A549 (cell line): ENCODE measurements around the gene POU3F3.

Experiments used
- BHLHE40 ChIP-seq: IDR thresholded peaks from 2 replicates; pipeline ENCODE4 v1.6.1; 2012; ENCODE audit warnings: low read depth, low read length, inconsistent platforms
- CEBPB ChIP-seq, 2 experiments: fragments of >200 bp in 1 of 2; sonication (Bioruptor Twin) in 1 of 2; formaldehyde crosslinking in 1 of 2; IDR thresholded peaks; 2 replicates each; pipeline ENCODE4 v1.6.1; 2012 to 2016
- EHMT2 ChIP-seq: fragments of 200-600 bp; sonication (generic); IDR thresholded peaks from 2 replicates; pipeline ENCODE4 v1.6.1; 2016; ENCODE audit warnings: antibody characterized with exemption, low read depth, mild to moderate bottlenecking, moderate library complexity
- EP300 ChIP-seq, 2 experiments: fragments of >200 bp; sonication (Bioruptor Twin); formaldehyde crosslinking; IDR thresholded peaks; 2 replicates in 1 of 2; 3 replicates in 1 of 2; pipeline ENCODE4 v1.6.1; 2016 to 2017
- ESRRA ChIP-seq: fragments of 150-350 bp; IDR thresholded peaks from 2 replicates; pipeline ENCODE4 v1.6.1; 2014; ENCODE audit warnings: mild to moderate bottlenecking, low read length, borderline replicate concordance
- GATA3 ChIP-seq: IDR thresholded peaks from 2 replicates; pipeline ENCODE4 v1.6.1; 2012; ENCODE audit warnings: borderline replicate concordance
- JUN ChIP-seq, 2 experiments: fragments of >200 bp; sonication (Bioruptor Twin); formaldehyde crosslinking; IDR thresholded peaks; 2 replicates in 1 of 2; 3 replicates in 1 of 2; pipeline ENCODE4 v1.6.1; 2016 to 2017
- MAFK ChIP-seq: fragments of 450-650 bp; IDR thresholded peaks from 2 replicates; pipeline ENCODE4 v1.6.1; 2014; ENCODE audit not compliant: partially characterized antibody
- PBX3 ChIP-seq: IDR thresholded peaks from 2 replicates; pipeline ENCODE4 v1.6.1; 2012
- POLR2A ChIP-seq: IDR thresholded peaks from 2 replicates; pipeline ENCODE4 v1.6.1; 2012; ENCODE audit warnings: mild to moderate bottlenecking, low read length
- RCOR1 ChIP-seq: fragments of 150-350 bp; IDR thresholded peaks from 2 replicates; pipeline ENCODE4 v1.6.1; 2014; ENCODE audit warnings: antibody characterized with exemption, low read length, low read depth
- RFX5 ChIP-seq: fragments of 450-650 bp; IDR thresholded peaks from 2 replicates; pipeline ENCODE4 v1.7.1; 2014; ENCODE audit warnings: antibody characterized with exemption, mild to moderate bottlenecking, moderate library complexity
- TF ChIP-seq, protein P1 (sequence below): fragments of >200 bp; sonication (Bioruptor Twin); formaldehyde crosslinking; IDR thresholded peaks from 3 replicates; pipeline ENCODE4 v1.5.1; 2016
- TF ChIP-seq, protein P2 (sequence below): fragments of 200-600 bp; sonication (generic); IDR thresholded peaks from 2 replicates; pipeline ENCODE4 v1.6.1; 2016; ENCODE audit warnings: antibody characterized with exemption, mild to moderate bottlenecking, moderate library complexity

DNA sequence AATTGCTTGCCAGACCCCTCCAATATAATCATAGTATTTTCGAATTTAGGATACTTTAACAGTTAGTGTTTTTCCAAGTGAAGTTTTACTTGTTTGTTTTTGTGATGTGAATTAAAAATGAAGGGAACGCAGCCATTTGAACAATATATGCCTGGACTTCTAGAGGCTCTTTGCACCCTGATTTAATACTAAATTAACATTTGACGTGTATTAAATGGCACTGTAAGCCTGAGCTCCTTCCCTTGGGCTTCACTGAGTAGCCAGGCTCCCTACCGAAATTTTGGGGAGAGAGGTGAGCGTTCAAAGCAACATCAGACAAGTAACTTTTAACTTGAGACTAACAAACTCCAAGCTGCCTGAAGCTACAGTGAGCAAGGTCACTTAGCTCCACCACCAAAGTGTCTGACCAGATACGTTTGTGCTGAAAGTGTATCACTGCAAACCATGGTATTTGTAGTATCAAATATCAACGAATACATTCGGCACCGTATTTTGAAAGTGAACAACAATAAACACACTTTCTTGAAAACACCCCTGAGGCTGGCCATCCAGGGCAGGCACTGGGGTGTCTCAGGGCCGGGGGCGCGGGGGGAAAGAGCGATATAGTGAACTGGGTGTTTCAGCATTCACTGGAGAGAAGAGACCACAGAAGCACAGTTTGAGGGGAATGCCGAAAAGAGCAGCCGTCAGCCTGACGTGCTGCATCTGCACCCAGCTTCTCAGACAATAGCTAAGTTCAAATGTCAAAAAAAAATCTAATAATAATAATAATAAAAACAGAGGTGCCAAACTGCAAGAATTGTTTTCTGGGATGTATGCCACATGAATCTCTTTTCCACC lies 7.7 kb upstream of the POU3F3 start:
- TF ChIP-seq, protein P1, sequence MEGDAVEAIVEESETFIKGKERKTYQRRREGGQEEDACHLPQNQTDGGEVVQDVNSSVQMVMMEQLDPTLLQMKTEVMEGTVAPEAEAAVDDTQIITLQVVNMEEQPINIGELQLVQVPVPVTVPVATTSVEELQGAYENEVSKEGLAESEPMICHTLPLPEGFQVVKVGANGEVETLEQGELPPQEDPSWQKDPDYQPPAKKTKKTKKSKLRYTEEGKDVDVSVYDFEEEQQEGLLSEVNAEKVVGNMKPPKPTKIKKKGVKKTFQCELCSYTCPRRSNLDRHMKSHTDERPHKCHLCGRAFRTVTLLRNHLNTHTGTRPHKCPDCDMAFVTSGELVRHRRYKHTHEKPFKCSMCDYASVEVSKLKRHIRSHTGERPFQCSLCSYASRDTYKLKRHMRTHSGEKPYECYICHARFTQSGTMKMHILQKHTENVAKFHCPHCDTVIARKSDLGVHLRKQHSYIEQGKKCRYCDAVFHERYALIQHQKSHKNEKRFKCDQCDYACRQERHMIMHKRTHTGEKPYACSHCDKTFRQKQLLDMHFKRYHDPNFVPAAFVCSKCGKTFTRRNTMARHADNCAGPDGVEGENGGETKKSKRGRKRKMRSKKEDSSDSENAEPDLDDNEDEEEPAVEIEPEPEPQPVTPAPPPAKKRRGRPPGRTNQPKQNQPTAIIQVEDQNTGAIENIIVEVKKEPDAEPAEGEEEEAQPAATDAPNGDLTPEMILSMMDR: no peak
- TF ChIP-seq PBX3: no peak
- TF ChIP-seq BHLHE40: no peak
- TF ChIP-seq GATA3: no peak
- TF ChIP-seq RFX5: no peak
- TF ChIP-seq, protein P2, sequence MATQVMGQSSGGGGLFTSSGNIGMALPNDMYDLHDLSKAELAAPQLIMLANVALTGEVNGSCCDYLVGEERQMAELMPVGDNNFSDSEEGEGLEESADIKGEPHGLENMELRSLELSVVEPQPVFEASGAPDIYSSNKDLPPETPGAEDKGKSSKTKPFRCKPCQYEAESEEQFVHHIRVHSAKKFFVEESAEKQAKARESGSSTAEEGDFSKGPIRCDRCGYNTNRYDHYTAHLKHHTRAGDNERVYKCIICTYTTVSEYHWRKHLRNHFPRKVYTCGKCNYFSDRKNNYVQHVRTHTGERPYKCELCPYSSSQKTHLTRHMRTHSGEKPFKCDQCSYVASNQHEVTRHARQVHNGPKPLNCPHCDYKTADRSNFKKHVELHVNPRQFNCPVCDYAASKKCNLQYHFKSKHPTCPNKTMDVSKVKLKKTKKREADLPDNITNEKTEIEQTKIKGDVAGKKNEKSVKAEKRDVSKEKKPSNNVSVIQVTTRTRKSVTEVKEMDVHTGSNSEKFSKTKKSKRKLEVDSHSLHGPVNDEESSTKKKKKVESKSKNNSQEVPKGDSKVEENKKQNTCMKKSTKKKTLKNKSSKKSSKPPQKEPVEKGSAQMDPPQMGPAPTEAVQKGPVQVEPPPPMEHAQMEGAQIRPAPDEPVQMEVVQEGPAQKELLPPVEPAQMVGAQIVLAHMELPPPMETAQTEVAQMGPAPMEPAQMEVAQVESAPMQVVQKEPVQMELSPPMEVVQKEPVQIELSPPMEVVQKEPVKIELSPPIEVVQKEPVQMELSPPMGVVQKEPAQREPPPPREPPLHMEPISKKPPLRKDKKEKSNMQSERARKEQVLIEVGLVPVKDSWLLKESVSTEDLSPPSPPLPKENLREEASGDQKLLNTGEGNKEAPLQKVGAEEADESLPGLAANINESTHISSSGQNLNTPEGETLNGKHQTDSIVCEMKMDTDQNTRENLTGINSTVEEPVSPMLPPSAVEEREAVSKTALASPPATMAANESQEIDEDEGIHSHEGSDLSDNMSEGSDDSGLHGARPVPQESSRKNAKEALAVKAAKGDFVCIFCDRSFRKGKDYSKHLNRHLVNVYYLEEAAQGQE: no peak
- TF ChIP-seq MAFK: no peak
- TF ChIP-seq POLR2A: no peak
- TF ChIP-seq EP300 (IDR thresholded peaks at IDR 0.05): no peak
- TF ChIP-seq RCOR1: no peak
- TF ChIP-seq ESRRA: no peak
- TF ChIP-seq CEBPB (IDR thresholded peaks at IDR 0.05): no peak
- TF ChIP-seq EHMT2: no peak
- no peak for TF ChIP-seq JUN (IDR thresholded peaks at IDR 0.05)
